Activated CD4-positive, CD25-positive, alpha-beta regulatory T cell (primary cell): ENCODE data around the gene ZNF445.
"Not testable (repeated sequence)": the region's sequence is repeated elsewhere in the genome, so short reads cannot be mapped to it uniquely, and the experiment has no call there.

Experiments used
- DNase-seq, 4 experiments: peaks; one replicate each; lab custom pipeline; 2025; lab: John Stamatoyannopoulos, UW

The ZNF445 gene

DNA sequence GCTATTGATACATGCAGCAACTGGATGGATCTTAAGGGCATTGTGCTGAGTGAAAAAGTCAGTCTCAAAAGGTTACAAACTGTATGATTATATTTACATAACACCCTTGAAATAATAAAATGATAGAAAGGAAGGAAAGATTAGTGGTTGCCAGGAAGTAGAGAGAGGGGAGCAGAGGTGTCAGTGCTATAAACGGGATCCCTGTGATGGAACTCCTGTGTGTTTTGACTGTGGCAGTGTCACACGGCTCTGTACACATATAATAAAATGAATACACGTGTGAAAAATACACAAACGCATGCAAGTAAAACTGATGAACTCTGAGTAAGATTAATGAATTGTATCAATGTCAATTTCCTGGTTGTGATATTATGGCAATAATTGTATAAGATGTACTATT is 78.6 kb downstream of the ZNF445 start:
- no peak for DNase-seq

DNA sequence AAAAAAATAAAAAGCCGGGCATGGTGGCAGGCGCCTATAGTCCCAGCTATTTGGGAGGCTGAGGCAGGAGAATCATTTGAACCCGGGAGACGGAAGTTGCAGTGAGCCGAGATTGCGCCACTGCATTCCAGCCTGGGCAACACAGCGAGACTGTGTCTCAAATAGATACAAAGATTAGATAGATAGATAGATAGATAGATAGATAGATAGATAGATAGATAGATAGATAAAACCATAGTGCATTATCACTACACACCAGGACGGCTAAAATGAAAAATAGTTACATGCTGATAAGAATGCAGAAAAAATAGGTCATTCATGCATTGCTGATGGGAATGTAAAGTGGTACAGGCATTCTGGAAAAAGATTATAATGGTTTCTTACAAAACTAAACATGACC is 79.2 kb downstream of the ZNF445 start:
- DNase-seq: not testable (repeated sequence)

- DNase-seq: no peak
Observed at GRCh38 chr3:44396200-44397171, 81.0 kb downstream of the ZNF445 start.

DNA sequence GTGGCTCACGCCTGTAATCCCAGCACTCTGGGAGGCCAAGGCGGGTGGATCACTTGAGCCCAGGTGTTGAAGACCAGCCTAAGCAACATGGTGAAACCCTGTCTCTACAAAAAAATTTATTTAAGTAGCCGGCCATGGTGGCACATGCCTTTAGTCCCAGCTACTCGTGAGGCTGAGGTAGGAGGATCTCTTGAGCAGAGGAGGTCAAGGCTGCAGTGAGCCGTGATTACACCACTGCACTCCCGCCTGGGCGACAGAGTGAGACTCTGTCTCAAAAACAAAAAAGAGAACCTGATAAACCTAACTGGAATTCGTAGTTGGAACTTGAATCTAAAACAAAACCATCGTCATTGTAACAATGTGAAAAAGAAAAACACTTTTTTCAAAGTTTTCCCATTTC is 81.8 kb downstream of the ZNF445 start:
- DNase-seq: no peak

DNA sequence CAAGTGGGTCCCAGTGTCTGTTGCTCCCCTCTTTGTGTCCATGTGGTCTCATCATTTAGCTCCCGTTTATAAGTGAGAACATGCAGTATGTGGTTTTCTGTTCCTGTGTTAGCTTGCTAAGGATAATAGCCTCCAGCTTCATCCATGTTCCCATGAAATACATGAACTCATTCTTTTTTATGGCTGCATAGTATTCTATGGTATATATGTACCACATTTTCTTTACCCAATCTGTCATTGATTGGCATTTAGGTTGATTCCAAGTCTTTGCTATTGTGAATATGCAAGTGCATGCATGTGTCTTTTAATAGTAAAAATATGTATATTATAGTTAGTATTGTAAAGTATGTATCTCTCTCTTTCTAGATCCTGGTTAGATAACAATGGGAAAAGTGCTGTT is 85.0 kb downstream of the ZNF445 start:
- no peak for DNase-seq

GRCh38 chr3:44387404-44387803 is 90.1 kb downstream of the ZNF445 start:
- DNase-seq: no peak
